ENCODE measurements around the gene NHP2.

NHP2 gene

DNA sequence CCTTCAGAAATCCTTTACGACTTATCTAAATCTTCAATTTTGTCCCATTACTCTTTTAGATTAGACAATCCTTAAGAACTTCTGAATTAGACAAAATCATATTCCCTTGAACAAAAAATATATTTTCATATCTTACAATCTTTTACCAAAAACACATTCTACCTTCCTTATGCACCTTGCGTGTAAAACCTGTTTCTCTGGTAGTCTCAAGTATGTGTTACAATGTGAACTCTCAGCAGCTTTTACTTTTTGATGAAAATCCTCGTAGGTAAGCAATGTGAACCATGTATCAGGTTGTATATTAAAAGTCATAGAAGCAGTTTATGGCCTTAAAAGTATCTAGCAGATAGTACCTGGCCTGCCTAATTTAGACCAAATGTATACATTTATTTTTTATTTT is 20.8 kb upstream of the NHP2 start:
- no peak for DNase-seq

DNA sequence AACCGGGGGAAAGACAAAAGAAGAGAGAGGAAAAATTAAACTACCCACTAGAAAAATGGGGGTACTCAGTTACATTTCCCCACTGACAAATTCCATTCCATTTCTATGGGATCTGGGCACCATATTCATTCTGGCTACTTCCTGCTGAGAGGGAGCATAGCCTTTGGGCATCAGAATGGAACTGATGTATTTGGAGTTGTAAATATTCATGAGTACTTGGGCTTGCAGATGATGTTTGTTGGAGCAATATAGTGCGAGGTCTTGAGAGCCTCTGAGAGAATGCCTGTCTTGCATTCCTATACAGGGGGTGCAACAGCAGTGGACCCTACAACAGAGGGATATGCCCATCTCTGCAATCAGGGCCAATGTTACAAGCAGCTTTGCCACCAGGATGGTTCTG is 16.8 kb upstream of the NHP2 start:
- no peak for DNase-seq

DNA sequence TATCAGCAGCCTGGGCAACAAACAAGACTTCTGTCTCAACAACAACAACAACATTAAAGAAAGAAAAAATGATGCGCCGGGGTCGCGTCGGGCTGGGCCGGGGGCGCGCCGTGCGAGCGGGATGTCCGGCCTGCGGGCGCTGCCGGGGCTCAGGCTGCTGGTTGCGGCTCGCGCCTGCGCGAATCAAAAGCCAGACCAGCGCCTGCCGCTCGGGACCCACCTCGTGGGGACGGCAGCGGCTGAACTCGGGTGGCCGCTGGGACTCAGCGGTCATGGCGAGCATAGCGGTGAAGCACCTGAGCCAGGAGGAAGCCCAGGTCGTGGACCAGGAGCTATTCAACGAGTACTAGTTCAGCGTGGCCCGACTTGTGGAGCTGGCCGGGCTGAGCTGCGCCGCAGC is 11.9 kb upstream of the NHP2 start:
- DNase-seq, result no peak

DNA sequence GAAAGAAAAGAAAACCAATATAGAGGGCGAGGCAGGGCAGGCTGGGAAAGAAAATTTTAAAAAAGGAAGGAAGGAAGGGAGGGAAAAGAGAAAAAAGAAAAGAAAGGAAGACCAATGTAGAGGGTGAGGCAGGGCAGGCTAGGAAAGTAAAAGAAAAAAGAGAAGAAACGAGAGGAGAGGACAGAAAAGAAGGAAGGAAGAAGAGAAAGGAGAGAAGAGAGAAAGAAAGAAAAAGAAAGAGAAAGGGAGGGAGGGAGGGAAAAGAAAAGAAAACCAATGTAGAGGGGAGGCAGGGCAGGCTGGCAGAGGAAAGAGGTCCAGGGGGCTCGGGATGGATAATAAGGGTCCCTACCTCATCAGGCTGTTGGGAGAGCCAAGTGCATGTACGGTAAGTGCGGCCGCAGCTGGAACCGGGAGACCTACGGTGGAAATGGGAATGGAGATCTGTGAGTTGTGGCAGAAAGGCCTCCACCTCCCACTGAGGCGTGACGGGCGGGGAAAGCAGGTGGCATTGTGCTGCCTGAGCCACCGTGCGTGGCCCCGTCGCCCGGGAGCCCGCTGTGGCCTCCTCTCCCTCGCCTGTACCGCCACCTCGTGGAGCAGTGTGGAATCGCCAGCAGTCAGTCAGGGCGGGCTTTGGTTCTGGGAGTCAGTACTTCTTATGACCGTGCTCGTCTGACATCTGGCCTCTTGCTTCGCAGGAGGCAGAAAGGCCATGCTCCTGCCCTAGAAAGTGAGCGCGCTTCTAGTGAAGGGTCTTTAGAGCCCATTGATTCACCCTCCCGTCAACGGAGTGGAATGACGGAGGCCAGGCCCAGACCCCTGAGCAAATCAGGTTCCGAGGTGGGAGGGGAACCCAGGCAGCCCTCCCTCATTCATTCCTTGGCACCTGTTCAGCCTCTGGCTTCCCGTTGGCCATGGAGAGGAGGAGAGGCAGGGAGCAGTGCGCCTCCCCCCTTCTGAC is 10.4 kb upstream of the NHP2 start:
- DNase-seq, result peak; percentile 56 to 87

DNA sequence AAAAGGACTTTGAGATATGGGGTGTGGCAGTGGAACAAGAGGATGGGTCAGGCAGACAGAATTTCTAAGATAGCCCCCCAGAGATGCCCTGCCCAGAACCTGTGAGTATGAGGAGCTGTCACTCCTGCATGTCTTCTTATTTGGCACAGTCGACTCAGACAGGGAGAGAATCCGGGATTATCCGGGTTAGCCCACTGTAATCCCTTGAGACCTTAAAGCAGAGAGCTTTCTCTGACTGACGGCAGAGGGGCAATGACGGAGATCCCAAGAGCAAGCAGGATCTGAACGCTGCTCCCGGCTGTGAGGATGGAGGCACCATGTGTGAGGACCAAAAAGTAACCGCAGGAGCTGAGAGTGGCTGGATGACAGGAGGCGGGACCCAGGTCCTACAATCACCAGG is 8.8 kb upstream of the NHP2 start:
- DNase-seq, result no peak

DNA sequence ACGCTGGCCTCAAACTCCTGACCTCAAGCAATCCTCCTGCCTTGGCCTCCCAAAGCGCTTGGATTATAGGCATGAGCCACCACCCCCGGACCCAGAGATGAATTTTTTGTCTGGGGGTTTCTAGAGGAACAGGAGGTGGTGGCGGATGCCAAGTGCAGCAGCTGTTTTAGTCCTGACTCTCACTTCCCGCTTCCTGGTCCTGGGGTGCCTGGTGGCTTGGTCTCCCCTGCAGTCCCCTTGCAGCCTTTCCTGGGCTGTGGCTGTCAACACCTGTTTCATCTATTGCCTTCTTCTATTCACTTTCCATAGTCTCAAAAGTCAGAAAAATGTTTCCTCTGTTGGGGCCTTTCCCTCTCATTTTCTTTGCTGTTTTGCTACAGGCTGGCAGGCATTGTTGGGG is 6.5 kb upstream of the NHP2 start:
- no peak for DNase-seq

DNA sequence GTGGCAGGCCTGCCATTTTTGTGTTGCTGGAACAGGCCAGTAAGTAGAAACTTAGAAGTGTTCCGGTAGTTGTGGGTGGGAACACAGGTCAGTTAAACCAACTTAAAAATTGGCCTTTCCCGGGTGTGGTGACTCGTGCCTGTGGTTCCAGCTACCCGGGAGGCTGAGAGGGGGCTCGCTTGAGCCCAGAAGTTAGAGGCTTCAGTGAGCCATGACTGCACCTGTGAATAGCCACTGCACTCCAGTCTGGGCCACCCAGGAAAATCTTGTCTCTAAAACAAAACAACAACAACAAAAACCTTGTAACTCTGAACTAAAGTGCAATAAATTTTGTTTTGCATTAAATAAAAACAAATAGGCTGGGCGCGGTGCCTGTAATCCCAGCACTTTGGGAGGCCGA is 1.4 kb upstream of the NHP2 start:
- DNase-seq, result no peak

DNA sequence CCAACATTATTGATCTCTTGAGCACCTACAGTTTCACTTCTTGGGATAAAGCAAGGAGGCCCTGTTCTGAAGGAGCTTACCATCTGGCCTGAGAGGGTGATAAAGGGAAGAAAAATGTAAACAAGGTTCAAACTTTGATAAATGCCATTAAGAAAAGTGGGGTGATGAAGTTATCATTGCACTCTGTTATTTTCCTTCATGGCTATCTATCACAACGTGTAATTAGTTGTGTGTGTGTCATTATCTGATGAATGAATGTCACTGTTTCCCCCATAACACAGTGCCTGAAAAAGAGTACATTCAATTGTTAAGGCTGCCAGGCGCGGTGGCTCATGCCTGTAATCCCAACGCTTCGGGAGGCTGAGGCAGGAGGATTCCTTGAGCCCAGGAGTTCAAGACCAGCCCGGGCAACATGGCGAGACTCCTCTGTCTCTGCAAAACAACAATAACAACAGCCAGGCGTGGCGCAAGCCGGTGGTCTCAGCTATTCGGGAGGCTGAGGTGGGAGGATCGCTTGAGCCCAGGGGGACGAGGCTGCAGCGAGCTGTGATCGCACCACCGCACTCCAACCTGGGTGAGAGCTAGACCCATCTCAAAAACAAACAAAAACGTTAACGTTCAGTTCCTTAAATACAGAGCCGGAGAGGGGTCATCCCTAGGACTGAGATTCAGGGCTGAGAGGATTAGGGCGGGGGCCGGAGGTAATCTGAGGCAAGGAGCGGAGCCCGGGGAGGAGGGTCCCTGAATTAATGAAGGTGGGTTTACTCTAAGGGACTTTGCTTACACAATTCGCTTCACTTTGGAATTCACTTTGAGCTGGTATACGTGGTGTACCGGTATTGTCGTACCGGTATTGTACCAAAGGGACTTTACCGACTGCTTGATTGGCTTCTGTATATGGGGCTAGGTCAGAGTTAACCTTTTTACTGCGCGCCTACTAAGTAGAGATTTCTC is 917 bp downstream of the NHP2 start:
- DNase-seq, result no peak

DNA sequence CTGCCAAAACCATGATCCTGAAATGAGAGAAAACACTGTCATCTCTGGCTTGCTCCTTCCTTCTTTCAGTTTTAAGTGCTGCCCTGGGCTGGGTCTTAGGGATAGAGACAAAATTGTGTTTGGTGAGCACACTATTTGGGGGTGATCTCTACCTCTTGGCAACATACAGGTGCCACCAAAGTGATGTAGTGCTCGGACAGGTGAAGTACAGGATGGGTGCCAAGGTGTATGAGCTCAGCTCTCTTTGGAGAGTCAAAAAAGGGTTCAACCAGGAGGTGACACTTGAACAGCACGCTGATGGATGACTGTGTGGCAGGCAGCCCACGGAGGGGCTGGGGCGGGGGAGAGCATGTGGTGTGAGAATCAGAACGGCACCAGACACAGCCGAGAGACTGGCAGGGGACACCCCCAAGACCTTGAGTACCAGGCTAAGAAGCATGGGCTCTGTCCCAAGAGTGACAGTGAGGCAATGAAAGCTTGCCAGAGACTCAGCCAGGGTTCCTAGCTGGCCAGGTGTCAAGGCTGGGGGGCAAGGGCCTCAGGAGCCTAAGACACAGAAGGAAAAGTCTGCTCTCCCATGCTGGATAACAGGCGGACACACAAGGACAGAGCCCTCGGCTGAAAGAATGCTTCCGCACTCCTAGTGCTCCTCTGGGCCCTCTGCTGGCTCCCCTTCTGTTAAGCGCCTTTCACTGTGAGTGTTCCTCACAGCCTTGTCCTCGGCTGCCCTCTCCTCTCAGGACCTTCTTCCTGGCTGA is 2.5 kb downstream of the NHP2 start:
- no peak for DNase-seq

DNA sequence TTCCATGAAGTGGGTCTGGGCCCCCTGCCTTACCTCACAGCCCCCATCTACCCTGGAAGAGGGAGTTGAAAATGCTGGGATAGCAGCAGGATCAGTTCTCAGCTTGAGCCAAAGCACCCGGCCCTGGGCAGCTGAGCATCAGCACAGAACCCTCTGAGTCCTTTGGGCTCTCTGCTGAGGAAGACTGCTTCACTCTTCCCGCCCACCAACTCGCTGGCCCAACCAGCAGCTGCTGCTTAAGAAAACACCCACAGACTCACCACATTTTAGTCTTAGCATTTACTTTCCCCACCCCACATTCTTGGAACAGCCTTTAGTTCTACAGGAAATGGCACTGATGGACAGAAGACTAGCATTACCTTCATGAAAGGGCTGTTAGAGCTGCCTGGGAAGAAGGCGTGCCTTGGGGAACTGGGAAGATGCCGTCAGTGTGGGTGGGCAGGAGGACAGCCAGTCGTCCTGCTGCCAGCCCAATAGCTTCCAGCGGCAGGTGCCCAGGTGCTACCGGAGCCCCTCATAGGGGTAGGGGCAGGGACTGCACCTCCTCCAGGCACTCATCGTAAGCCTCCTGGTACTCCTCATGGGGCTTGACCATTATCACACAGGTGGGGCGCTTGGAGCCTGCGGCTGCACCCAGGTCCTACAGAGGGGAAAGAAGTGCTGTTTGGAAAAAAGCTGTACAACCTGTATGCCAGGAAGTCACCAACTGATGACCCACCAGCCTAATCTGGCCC is 4.3 kb downstream of the NHP2 start:
- no peak for DNase-seq

DNA sequence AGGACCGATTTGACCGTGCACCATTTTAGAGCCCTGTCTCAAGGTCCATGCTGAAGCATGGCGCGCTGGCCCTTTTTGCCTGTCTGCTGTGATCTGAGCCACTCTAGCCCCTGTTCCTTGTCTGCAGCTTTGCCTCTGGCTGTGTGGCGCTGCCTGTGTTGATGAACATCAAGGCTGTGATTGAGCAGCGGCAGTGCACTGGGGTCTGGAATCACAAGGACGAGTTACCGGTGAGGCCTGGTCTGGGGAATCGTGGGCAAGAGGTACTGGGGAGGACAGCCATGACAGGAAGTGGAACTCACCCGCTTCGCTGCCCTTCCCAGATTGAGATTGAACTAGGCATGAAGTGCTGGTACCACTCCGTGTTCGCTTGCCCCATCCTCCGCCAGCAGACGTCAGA is 6.3 kb downstream of the NHP2 start:
- DNase-seq, result no peak

DNA sequence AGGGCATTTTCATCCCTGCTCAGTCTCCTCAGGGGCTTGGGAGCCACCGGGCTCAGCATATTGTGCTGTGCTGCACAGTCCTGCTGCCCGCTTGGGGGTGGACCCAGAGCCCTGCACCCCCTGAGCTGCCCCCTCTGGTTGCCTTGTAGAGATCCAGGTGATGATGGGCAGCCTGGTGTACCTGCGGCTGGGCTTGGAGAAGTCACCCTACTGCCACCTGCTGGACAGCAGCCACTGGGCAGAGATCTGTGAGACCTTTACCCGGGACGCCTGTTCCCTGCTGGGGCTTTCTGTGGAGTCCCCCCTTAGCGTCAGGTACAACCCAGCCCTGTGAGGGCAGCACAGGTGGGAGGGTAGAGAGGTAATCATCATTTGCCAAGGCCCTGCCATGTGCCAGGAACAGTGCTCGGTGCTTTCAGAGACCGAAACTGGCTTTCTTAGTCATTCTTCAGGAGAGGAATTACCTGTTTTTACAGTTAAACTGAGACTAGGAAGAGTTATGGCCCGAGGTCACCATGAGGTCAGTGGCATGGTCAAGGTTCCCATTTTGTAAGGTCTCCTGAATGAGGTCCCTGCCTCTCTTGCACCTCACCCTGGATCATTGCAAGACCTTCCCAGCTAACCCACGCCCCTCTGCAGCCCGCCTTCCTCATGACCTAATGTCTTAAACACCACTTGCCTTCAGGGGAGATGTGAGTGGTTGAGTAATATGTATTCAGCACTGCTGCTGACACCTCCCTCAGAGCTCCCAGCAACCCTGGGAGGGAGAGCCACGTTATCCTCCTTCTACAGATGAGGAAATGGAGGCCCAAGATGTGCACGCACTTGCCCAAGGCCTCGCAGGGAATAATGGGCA is 7.5 kb downstream of the NHP2 start:
- peak; percentile 21 to 73 for DNase-seq

DNA sequence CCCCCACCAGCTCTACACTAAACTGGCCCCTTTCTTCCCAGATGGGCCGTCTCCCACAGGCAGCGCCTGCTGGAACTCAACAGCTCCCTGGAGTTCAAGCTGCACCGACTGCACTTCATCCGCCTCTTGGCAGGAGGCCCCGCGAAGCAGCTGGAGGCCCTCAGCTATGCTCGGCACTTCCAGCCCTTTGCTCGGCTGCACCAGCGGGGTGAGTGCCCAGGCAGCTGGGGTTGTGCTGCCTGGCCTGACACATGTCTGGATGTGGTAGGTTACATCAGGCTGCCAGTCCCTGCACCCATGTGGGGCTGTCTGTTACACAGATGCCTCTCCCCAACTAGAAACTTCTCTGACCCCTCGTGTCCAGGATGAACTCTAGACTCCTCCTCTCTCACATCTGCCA is 9.8 kb downstream of the NHP2 start:
- DNase-seq, result no peak

DNA sequence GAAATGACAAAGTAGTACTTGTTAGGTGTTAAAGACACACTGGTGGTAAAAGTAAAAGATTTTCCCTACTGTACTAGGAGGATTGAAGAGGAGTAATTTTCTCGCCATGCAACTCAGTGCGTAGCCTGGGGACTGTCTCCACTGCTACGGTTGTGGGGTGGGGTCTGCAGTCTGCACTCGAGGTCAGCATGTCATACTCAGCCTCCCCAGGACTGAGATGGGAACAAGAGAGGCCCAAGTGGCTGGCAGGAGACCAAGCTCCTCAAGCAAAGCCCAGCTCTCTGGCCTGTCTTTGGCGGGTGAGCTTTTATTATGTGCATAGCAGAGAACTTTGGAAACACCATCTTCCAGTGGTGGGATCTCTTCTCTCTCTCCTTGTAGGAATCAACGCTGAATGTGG is 10.4 kb downstream of the NHP2 start:
- no peak for DNase-seq

DNA sequence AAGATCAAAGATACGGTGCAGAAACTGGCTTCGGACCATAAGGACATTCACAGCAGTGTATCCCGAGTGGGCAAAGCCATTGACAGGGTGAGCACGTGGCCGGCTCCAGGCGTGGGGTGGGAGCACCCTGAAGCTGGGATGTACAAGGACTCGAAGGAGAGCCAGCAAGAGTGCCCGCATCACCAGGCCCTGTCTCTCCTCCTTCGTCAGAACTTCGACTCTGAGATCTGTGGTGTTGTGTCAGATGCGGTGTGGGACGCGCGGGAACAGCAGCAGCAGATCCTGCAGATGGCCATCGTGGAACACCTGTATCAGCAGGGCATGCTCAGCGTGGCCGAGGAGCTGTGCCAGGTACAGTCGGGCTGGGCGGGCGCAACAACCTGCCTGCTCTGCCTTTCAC is 11.0 kb downstream of the NHP2 start:
- no peak for DNase-seq

DNA sequence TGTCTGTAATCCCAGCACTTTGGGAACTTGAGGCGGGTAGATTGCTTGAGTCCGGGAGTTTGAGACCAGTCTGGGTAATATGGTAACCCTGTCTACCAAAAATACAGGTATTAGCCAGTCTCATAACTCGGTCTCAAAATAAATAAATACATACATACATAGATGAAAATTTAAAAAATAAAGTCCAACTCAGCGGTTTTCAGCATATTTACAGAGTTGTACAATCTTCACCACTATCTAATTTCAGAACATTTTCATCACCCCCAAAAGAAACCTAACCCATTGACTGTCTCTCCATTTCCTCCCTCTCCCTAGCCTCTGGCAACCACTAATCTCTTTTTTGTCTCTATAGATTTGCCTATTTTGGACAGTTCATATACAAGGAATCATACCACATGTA is 12.1 kb downstream of the NHP2 start:
- no peak for DNase-seq

DNA sequence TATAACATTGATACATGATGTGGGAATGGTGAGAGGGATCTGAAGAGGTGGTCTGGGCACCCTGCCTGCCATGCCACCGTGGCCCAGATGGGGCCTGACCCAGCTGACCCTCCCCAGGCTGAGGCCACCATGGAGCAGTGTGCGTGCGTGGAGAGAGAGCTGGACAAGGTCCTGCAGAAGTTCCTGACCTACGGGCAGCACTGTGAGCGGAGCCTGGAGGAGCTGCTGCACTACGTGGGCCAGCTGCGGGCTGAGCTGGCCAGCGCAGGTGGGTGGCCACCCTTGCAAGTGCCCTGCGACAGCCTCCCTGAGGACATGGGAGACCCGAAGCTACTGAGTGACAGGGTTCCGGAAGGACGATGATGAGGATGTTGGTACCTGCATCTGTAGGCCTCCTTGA is 15.7 kb downstream of the NHP2 start:
- no peak for DNase-seq

DNA sequence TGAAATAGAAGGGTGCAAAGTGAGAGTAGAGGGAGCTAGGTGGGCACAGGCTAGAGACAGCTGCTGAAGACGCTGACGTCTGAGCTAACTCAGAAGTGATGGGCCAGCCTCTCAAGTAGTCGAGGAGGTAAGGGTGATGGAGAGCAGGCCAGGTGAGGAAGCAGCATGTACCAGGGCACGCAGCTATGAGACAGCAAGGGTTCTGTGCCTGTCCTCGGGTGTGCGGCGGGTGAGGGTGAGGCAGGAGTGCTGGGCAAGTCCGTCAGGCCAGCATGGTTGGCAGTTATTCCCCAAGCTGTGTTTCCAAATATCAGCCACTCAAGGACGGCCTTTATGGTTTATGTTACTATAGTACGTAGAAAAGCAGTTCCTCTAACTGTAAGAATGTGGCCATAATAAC is 16.7 kb downstream of the NHP2 start:
- DNase-seq, result no peak

DNA sequence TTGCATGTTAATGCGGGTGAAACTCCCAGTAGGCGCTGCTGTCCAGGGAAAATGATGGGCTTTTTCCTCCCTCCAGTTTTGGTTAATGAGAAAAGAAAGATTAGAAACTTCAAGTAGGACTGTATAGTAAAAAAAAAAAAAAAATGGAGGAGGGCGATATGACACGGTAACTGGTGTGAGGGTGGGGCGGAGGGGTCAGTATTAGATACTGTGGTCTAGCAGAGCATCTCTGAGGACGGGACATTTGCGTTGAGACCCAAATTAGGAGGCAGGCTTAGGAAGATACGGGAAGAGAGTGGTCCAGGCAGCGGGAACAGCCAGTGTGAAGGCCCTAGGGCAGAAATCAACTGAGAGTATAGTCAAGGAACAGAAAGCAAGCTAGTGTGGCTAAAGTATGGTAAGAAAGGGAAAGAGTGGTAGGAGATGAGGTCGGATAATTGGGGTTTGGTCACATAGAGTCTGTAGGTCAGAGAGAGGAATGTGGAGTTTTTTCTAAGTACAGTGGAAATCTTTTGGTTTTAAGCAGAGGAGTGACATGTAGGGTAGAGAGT is 22.2 kb downstream of the NHP2 start:
- DNase-seq, result no peak

DNA sequence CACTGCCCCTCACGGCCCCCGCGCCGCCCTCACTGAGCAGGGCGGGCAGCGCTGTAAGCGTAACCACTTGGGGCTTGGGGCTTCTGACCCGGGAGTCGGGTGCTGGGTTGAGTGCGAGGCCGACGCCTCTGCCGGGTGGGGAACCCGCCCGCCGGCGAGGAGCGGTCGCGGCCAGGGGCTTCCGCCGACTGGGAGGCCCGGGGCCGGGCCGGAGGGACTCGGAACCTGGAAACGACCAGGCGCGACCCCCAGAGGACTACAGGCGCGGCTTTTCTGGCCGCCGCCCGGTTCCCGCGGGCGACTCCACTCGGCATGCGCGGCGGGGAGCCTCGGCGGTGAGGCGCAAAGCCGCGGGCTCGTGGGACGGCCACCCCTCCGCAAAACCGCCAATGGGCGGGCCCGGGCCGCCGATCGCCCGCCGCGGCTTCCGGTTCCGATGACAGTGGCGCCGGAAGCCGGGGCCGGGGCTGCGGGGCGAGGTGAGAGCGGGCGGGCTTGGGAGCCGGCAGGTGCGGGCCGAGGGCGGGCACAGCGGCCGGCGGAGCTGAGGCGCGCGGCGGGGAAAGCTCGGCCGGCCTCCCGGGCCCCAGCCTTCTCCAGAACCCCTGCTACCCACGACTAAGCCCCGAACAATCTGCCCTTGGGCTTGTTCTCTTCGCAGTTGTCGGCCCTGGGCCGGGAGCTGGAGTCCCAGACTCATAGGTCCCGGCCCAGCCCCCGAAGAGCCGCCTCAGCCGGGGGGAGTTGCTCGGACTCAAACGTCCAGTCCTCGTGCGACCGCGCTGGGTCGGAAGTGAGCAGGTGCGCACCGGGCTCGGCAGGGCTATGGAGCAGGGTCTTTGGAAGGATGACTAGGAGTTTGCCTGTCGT is 22.9 kb downstream of the NHP2 start, which contains the start of gene RMND5B:
RMND5B (plus strand) TSS at position 439 of the 870 bp plus-strand sequence. CDS start 7,106 bp downstream, outside the sequence.
- peak; percentile 40 to 88 for DNase-seq

All from NCI-H526 (cell line).